Measurements from ENCODE around the gene CEP41. TPM values are rescaled to one million over a fixed set of nuclear protein-coding genes. Genes with fewer than 3 reads are reported as not detected.

The CEP41 gene
- polyA plus RNA-seq, 2 donors, result 2.3 to 2.5 TPM

DNA sequence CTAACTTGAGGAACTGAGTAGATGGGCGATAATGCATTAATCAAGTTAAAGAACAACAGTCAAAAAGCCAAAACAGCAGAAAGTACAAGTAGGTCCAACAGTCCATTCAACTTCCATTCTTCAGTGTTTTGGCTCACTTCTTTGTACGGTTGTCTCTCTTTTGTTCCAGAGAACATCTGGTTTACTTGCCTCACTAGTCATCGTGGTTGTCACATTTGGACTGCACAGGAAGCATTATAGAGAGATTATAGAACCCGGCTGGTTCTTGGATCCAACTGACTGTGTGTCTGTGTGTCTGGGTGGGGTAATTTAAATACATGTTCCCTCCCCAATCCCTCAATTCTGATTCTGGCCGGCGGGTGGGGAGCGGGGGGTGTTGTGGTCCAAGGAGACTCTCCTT is 1.8 kb upstream of the CEP41 start:
- Histone ChIP-seq H3K27ac (ENCODE audit: low read depth in 2 of 2, low read length in 1 of 2) (no peak overlapping the region), H3K9me3 (ENCODE audit: control insufficient read depth in 2 of 2, insufficient read depth in 1 of 2, low read depth in 1 of 2, low read length in 1 of 2) (no peaks in the 10 kb centered on the region), H3K4me3 (ENCODE audit: low read depth in 1 of 2, low read length in 2 of 2) (no peak overlapping the region), H3K4me1 (ENCODE audit: control insufficient read depth in 2 of 2, insufficient read depth in 2 of 2, low read length in 1 of 2) (peaks cover 0 to 5% of the 10 kb centered on the region in 2 donors), H3K36me3 (ENCODE audit: control insufficient read depth in 2 of 2, insufficient read depth in 2 of 2, low read length in 1 of 2) (no peaks in the 10 kb centered on the region), H3K27me3 (ENCODE audit: control insufficient read depth in 1 of 2, insufficient read depth in 2 of 2, low read length in 2 of 2) (no peaks in the 10 kb centered on the region)
- WGBS, 2 donors, result 81 to 83% methylated on average over 7 of the region's 7 CpGs

- 22 to 25% methylated on average over 9 of the region's 9 CpGs for WGBS, 2 donors
- peaks cover 0 to 5% of the 10 kb centered on the region in 2 donors for H3K4me1 ChIP-seq (ENCODE audit: control insufficient read depth in 2 of 2, insufficient read depth in 2 of 2, low read length in 1 of 2)
These were observed 623 bp upstream of the CEP41 start for GRCh38 chr7:130441408-130441869.

DNA sequence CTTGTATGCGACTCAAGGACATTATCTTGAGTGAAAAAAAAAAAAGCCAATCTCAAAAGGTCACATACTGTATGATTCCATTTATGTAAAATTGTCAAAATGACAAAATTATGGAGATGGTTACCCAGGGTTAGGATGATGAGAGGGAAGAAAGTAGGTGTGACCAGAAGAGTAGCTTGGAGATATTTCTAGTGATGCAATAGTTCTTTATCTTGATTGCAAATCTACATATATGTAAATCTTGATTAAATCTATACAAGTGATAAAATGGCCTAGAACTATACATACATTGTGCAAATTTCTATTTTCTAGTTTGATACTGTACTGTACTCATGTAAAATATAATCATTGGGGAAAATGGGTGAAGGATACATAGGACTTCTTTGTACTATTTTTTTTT is 4.6 kb downstream of the CEP41 start:
- WGBS, 2 donors, result 83 to 90% methylated on average over 1 of the region's 1 CpG
- H3K27ac ChIP-seq (ENCODE audit: low read depth in 2 of 2, low read length in 1 of 2), result no peak overlapping the region
- no peaks in the 10 kb centered on the region for H3K27me3 ChIP-seq (ENCODE audit: control insufficient read depth in 1 of 2, insufficient read depth in 2 of 2, low read length in 2 of 2)
- H3K4me3 ChIP-seq (ENCODE audit: low read depth in 1 of 2, low read length in 2 of 2), result no peak overlapping the region
- no peaks in the 10 kb centered on the region for H3K9me3 ChIP-seq (ENCODE audit: control insufficient read depth in 2 of 2, insufficient read depth in 1 of 2, low read depth in 1 of 2, low read length in 1 of 2)
- peaks cover 0 to 11% of the 10 kb centered on the region in 2 donors for H3K4me1 ChIP-seq (ENCODE audit: control insufficient read depth in 2 of 2, insufficient read depth in 2 of 2, low read length in 1 of 2)
- no peaks in the 10 kb centered on the region for H3K36me3 ChIP-seq (ENCODE audit: control insufficient read depth in 2 of 2, insufficient read depth in 2 of 2, low read length in 1 of 2)

More at GRCh38 chr7:130441408-130441869, 623 bp upstream of the CEP41 start:
- no peaks in the 10 kb centered on the region for H3K9me3 ChIP-seq (ENCODE audit: control insufficient read depth in 2 of 2, insufficient read depth in 1 of 2, low read depth in 1 of 2, low read length in 1 of 2)
- peak overlapping the region; percentile 78 to 93 for H3K27ac ChIP-seq (ENCODE audit: low read depth in 2 of 2, low read length in 1 of 2)
- no peaks in the 10 kb centered on the region for H3K27me3 ChIP-seq (ENCODE audit: control insufficient read depth in 1 of 2, insufficient read depth in 2 of 2, low read length in 2 of 2)
- peak overlapping the region; percentile 77 to 93 for H3K4me3 ChIP-seq (ENCODE audit: low read depth in 1 of 2, low read length in 2 of 2)
- H3K36me3 ChIP-seq (ENCODE audit: control insufficient read depth in 2 of 2, insufficient read depth in 2 of 2, low read length in 1 of 2), result no peaks in the 10 kb centered on the region

DNA sequence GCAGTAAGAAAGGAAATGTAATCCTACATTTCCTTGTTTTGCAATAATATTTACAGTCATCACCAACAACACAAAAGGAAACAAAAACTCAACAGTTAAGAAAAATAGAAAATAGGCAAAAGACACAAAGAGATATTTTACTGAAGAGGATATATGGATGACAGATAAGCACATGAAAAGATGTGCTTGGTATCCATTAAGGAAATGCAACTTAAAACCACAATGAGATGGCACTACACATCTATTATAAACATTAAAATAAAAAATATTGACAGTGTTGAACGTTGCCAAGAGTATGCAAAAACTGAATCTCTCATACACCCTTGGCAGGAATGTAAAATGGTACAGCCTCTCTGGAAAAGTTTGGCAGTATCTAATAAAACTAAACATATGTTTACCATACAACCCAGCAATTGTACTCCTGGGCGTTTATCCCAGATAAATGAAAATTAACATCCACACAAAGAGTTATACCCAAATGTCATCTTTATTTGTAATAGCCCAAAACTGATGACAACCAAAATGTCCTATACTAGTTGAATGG is 5.4 kb downstream of the CEP41 start:
- Histone ChIP-seq H3K27me3 (ENCODE audit: control insufficient read depth in 1 of 2, insufficient read depth in 2 of 2, low read length in 2 of 2) (no peaks in the 10 kb centered on the region), H3K4me1 (ENCODE audit: control insufficient read depth in 2 of 2, insufficient read depth in 2 of 2, low read length in 1 of 2) (peaks cover 0 to 10% of the 10 kb centered on the region in 2 donors), H3K4me3 (ENCODE audit: low read depth in 1 of 2, low read length in 2 of 2) (no peak overlapping the region), H3K36me3 (ENCODE audit: control insufficient read depth in 2 of 2, insufficient read depth in 2 of 2, low read length in 1 of 2) (no peaks in the 10 kb centered on the region), H3K27ac (ENCODE audit: low read depth in 2 of 2, low read length in 1 of 2) (no peak overlapping the region), H3K9me3 (ENCODE audit: control insufficient read depth in 2 of 2, insufficient read depth in 1 of 2, low read depth in 1 of 2, low read length in 1 of 2) (no peaks in the 10 kb centered on the region)
- 45 to 55% methylated on average over 2 of the region's 2 CpGs for WGBS, 2 donors

DNA sequence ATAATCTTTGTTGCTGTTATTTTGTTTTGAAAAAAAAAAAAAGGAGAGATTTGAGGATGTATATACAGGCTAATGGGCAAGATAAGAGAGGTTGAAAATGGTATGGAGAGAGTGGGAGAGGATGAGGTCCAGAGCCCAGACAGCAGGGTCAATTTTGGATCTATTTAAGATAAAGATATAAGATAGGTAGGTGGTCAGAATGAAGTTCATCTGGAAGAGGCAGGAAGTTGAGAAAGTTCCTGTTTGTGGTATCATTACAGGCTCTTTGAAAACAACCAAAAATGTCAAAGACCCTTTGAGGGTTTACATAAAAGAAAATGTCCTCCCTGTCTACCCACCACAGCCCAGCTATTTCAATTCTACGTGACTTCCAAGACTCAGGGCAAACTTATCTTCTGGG is 7.5 kb downstream of the CEP41 start:
- no peaks in the 10 kb centered on the region for H3K36me3 ChIP-seq (ENCODE audit: control insufficient read depth in 2 of 2, insufficient read depth in 2 of 2, low read length in 1 of 2)
- 80 to 89% methylated on average over 1 of the region's 1 CpG for WGBS, 2 donors
- H3K27me3 ChIP-seq (ENCODE audit: control insufficient read depth in 1 of 2, insufficient read depth in 2 of 2, low read length in 2 of 2), result no peaks in the 10 kb centered on the region
- H3K27ac ChIP-seq (ENCODE audit: low read depth in 2 of 2, low read length in 1 of 2), result no peak overlapping the region
- H3K9me3 ChIP-seq (ENCODE audit: control insufficient read depth in 2 of 2, insufficient read depth in 1 of 2, low read depth in 1 of 2, low read length in 1 of 2), result no peaks in the 10 kb centered on the region
- H3K4me1 ChIP-seq (ENCODE audit: control insufficient read depth in 2 of 2, insufficient read depth in 2 of 2, low read length in 1 of 2), result peaks cover 0 to 7% of the 10 kb centered on the region in 2 donors
- no peak overlapping the region for H3K4me3 ChIP-seq (ENCODE audit: low read depth in 1 of 2, low read length in 2 of 2)

- H3K27ac ChIP-seq (ENCODE audit: low read depth in 2 of 2, low read length in 1 of 2), result peak overlapping the region in 1 of 2 donors; percentile 55
- H3K27me3 ChIP-seq (ENCODE audit: control insufficient read depth in 1 of 2, insufficient read depth in 2 of 2, low read length in 2 of 2), result no peaks in the 10 kb centered on the region
- H3K9me3 ChIP-seq (ENCODE audit: control insufficient read depth in 2 of 2, insufficient read depth in 1 of 2, low read depth in 1 of 2, low read length in 1 of 2), result no peaks in the 10 kb centered on the region
- 77 to 89% methylated on average over 3 of the region's 3 CpGs for WGBS, 2 donors
- no peaks in the 10 kb centered on the region for H3K36me3 ChIP-seq (ENCODE audit: control insufficient read depth in 2 of 2, insufficient read depth in 2 of 2, low read length in 1 of 2)
- H3K4me1 ChIP-seq (ENCODE audit: control insufficient read depth in 2 of 2, insufficient read depth in 2 of 2, low read length in 1 of 2), result peaks cover 0 to 7% of the 10 kb centered on the region in 2 donors
- no peak overlapping the region for H3K4me3 ChIP-seq (ENCODE audit: low read depth in 1 of 2, low read length in 2 of 2)
These were observed 7.9 kb downstream of the CEP41 start for GRCh38 chr7:130432886-130433285.

- peak overlapping the region in 1 of 2 donors; percentile 3 for H3K27ac ChIP-seq (ENCODE audit: low read depth in 2 of 2, low read length in 1 of 2)
- WGBS, 2 donors, result 56% methylated on average over 5 of the region's 5 CpGs
These were observed 9.8 kb downstream of the CEP41 start for GRCh38 chr7:130430841-130431666.

DNA sequence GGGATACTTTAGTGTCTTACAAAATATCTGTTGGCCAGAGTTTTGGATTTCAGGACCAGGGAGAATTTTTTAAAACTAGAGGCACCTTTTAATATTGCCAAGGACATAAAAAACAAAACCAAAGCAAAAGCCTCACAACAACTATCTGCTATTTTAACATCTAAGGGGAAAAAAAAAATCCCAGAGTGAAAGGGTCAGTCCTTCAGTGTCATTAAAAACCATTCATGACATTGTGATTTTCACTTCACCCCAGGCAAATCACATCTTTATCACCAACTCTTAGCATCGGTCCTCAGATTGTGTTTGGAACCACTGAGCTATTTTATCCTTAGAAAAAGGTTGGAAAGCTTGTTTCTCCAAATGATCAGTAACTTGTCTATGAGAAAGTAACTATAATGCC is 10.7 kb downstream of the CEP41 start:
- Histone ChIP-seq H3K4me3 (ENCODE audit: low read depth in 1 of 2, low read length in 2 of 2) (no peak overlapping the region), H3K36me3 (ENCODE audit: control insufficient read depth in 2 of 2, insufficient read depth in 2 of 2, low read length in 1 of 2) (no peaks in the 10 kb centered on the region), H3K27ac (ENCODE audit: low read depth in 2 of 2, low read length in 1 of 2) (no peak overlapping the region), H3K9me3 (ENCODE audit: control insufficient read depth in 2 of 2, insufficient read depth in 1 of 2, low read depth in 1 of 2, low read length in 1 of 2) (no peaks in the 10 kb centered on the region), H3K27me3 (ENCODE audit: control insufficient read depth in 1 of 2, insufficient read depth in 2 of 2, low read length in 2 of 2) (no peaks in the 10 kb centered on the region), H3K4me1 (ENCODE audit: control insufficient read depth in 2 of 2, insufficient read depth in 2 of 2, low read length in 1 of 2) (peaks cover 0 to 7% of the 10 kb centered on the region in 2 donors)
- WGBS, 2 donors, result 46 to 55% methylated on average over 1 of the region's 1 CpG

More at GRCh38 chr7:130430841-130431666, 9.8 kb downstream of the CEP41 start:
- H3K4me1 ChIP-seq (ENCODE audit: control insufficient read depth in 2 of 2, insufficient read depth in 2 of 2, low read length in 1 of 2), result peaks cover 0 to 7% of the 10 kb centered on the region in 2 donors
- no peaks in the 10 kb centered on the region for H3K9me3 ChIP-seq (ENCODE audit: control insufficient read depth in 2 of 2, insufficient read depth in 1 of 2, low read depth in 1 of 2, low read length in 1 of 2)
- H3K36me3 ChIP-seq (ENCODE audit: control insufficient read depth in 2 of 2, insufficient read depth in 2 of 2, low read length in 1 of 2), result no peaks in the 10 kb centered on the region
- H3K27me3 ChIP-seq (ENCODE audit: control insufficient read depth in 1 of 2, insufficient read depth in 2 of 2, low read length in 2 of 2), result no peaks in the 10 kb centered on the region
- H3K4me3 ChIP-seq (ENCODE audit: low read depth in 1 of 2, low read length in 2 of 2), result no peak overlapping the region

DNA sequence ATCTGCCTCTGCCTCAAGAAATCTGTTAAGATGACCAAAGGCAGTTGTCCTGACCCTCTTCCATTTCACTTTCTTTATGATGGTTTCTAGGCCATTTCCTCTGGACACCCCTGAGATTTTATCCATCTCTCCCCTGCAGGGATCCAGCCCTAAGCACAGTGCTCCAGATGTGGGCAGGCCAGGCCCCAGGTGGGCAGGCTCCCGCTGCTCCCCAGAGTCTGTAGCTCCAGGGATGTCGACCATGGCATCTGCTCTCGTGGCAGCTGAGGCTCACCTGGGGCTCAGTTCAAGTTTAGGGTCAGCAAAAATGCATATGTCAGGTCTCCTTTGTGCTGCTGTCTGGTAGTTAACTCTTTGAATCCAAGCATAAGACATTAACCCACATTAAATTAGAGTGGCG is 11.8 kb downstream of the CEP41 start:
- Histone ChIP-seq H3K9me3 (ENCODE audit: control insufficient read depth in 2 of 2, insufficient read depth in 1 of 2, low read depth in 1 of 2, low read length in 1 of 2) (no peaks in the 10 kb centered on the region), H3K4me1 (ENCODE audit: control insufficient read depth in 2 of 2, insufficient read depth in 2 of 2, low read length in 1 of 2) (peaks cover 0 to 7% of the 10 kb centered on the region in 2 donors), H3K36me3 (ENCODE audit: control insufficient read depth in 2 of 2, insufficient read depth in 2 of 2, low read length in 1 of 2) (no peaks in the 10 kb centered on the region), H3K27ac (ENCODE audit: low read depth in 2 of 2, low read length in 1 of 2) (no peak overlapping the region), H3K27me3 (ENCODE audit: control insufficient read depth in 1 of 2, insufficient read depth in 2 of 2, low read length in 2 of 2) (no peaks in the 10 kb centered on the region), H3K4me3 (ENCODE audit: low read depth in 1 of 2, low read length in 2 of 2) (no peak overlapping the region)
- 96 to 98% methylated on average over 4 of the region's 4 CpGs for WGBS, 2 donors

Measured in esophagus (tissue), 2 donors.